Dendritic cell treated with granulocyte-macrophage colony-stimulating factor and Interleukin-4, amounts not matched to agents 40 ng/mL and 50 ng/mL, for 4 days (primary cell): ENCODE data around the gene FNDC11.

Experiments
- H3K27ac Mint-ChIP-seq: one replicate; pipeline ENCODE4 v1.8.0; 2022; ENCODE audit warnings: mild to moderate bottlenecking, mixed read lengths
- H3K27me3 Mint-ChIP-seq: one replicate; pipeline ENCODE4 v1.8.0; 2022; ENCODE audit warnings: mild to moderate bottlenecking, mixed read lengths
- H3K36me3 Mint-ChIP-seq: one replicate; pipeline ENCODE4 v1.8.0; 2022; ENCODE audit warnings: low read depth, mixed read lengths
- H3K4me1 Mint-ChIP-seq: one replicate; pipeline ENCODE4 v1.8.0; 2022; ENCODE audit warnings: low read depth, mixed read lengths
- H3K4me3 Mint-ChIP-seq: one replicate; pipeline ENCODE4 v1.8.0; 2022; ENCODE audit warnings: mild to moderate bottlenecking, moderate library complexity, mixed read lengths
- H3K9me3 Mint-ChIP-seq: one replicate; pipeline ENCODE4 v1.8.0; 2022; ENCODE audit warnings: mixed read lengths
- intact Hi-C: fragments of 100-400 bp; cut with micrococcal nuclease; formaldehyde crosslinking; loops from one replicate; pipeline ENCODE4 v1.15.0; 2022

The FNDC11 gene

GRCh38 chr20:63547725-63548480 lies 6.1 kb upstream of the FNDC11 start, which contains the start of gene SRMS:
Gene SRMS, minus strand, starts transcription at chr20:63547749. Its CDS starts 286 bp downstream, at chr20:63547463.
- H3K36me3 Mint-ChIP-seq = no peaks in the 10 kb centered on the region
- no peak within 1 kb of the TSS for H3K4me3 Mint-ChIP-seq
- peaks cover 12% of the 10 kb centered on the region for H3K4me1 Mint-ChIP-seq
- intact Hi-C loops = no loop called here
- no peaks in the 10 kb centered on the region for H3K9me3 Mint-ChIP-seq
- no peak within 1 kb of the TSS for H3K27ac Mint-ChIP-seq
- H3K27me3 Mint-ChIP-seq = peaks cover 88% of the 10 kb centered on the region

DNA sequence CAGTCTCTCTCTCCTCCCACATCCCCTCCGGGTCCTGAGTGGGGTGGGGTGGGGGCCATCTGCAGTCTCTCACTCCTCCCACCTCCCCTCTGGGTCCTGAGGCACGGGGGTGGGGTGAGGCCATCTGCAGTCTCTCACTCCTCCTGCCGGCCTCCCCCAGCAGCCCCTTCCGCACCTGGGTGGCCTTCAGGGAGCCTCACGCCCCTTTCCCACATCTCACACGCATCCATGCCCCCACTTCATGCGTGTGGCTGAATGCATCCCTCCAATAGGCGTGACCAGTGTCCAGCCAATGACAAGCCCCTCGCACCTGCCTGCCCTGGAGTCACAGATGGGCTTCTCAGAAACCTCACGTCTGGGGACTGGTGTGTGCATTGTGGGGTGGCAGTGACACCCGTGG lies 5.4 kb upstream of the FNDC11 start:
- Mint-ChIP-seq H3K27ac (no peak overlapping the region), H3K36me3 (no peaks in the 10 kb centered on the region), H3K4me3 (no peak overlapping the region), H3K27me3 (peaks cover 90% of the 10 kb centered on the region), H3K9me3 (no peaks in the 10 kb centered on the region), H3K4me1 (peaks cover 17% of the 10 kb centered on the region)
- intact Hi-C loops = no loop called here

DNA sequence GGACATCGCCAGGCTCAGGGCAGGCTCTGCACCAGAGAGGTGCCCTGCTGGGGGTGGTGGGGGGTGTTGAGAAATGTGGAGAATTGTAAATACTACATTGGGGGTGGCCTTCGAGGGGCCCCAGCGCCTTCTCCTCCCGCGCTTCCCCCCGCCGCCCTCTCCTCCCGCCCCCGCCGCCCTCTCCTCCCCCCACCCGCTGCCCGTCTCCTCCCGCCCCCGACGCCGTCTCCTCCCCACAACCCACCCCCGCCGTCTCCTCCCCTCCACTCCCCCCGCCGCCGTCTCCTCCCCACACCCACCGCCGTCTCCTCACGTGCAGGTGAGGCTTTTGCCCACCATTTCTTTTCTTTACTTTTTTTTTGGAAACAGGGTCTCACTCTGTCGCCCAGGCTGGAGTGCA lies 4.9 kb upstream of the FNDC11 start:
- intact Hi-C loops = no loop called here
- no peaks in the 10 kb centered on the region for H3K36me3 Mint-ChIP-seq
- H3K4me3 Mint-ChIP-seq = no peak overlapping the region
- no peaks in the 10 kb centered on the region for H3K9me3 Mint-ChIP-seq
- H3K27ac Mint-ChIP-seq = no peak overlapping the region
- H3K27me3 Mint-ChIP-seq = peaks cover 90% of the 10 kb centered on the region
- H3K4me1 Mint-ChIP-seq = peaks cover 17% of the 10 kb centered on the region

DNA sequence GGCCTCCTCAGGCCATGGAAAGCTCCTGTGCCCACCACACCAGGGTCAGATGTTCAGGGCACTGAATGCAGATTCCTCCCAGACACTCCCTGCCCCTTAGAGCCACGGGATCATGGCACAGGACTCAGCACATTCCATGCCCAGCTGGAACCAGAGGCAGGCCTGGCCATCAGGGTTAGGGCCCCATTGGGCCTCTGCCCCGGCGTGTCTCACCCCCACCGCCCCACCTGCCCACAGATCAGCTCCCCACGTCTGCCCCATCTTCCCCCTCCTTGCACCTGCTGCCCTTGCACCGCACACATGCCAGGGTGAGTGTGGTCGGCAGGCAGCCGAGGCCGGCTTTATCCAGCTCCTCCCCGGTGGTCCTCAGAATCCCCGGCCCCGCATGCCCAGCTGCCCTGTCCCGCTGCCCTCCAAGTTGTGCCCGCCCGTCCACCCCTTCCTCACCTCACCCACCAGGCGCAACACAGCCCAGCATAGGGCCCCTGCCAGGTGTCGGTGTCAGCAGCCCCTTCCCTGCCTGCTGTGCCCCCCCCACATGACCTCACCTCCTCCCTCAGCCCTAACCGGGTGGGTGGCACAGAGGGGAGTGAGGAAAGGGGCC lies 4.2 kb upstream of the FNDC11 start:
- Mint-ChIP-seq H3K4me1 (peaks cover 17% of the 10 kb centered on the region), H3K4me3 (no peak overlapping the region), H3K9me3 (no peaks in the 10 kb centered on the region), H3K27me3 (peaks cover 92% of the 10 kb centered on the region), H3K27ac (peak overlapping the region; percentile 16), H3K36me3 (no peaks in the 10 kb centered on the region)
- intact Hi-C loops = no loop called here

DNA sequence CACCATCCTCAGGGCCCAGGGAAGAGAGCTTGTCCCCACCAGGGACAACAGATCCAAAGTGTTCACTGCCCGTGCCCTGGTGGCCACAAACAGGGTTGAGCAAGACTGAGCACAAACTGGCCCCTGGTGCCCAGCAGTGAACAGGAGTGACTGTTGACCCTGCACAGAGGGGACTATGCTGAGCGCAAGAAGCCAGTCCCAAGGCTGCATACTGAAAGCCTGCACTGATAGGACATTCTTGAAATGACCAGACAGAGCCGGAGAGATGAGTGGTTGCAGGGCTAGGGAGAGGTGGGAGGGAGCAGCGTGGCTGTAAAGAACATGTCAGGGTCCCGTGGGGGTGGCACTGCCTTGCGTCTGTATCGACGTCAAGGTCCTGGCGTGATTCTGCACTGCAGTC lies 2.9 kb upstream of the FNDC11 start:
- Mint-ChIP-seq H3K36me3 (no peaks in the 10 kb centered on the region), H3K9me3 (no peaks in the 10 kb centered on the region), H3K4me3 (no peak overlapping the region), H3K27ac (no peak overlapping the region), H3K4me1 (peaks cover 11% of the 10 kb centered on the region), H3K27me3 (peaks cover 93% of the 10 kb centered on the region)
- intact Hi-C loops = no loop called here

DNA sequence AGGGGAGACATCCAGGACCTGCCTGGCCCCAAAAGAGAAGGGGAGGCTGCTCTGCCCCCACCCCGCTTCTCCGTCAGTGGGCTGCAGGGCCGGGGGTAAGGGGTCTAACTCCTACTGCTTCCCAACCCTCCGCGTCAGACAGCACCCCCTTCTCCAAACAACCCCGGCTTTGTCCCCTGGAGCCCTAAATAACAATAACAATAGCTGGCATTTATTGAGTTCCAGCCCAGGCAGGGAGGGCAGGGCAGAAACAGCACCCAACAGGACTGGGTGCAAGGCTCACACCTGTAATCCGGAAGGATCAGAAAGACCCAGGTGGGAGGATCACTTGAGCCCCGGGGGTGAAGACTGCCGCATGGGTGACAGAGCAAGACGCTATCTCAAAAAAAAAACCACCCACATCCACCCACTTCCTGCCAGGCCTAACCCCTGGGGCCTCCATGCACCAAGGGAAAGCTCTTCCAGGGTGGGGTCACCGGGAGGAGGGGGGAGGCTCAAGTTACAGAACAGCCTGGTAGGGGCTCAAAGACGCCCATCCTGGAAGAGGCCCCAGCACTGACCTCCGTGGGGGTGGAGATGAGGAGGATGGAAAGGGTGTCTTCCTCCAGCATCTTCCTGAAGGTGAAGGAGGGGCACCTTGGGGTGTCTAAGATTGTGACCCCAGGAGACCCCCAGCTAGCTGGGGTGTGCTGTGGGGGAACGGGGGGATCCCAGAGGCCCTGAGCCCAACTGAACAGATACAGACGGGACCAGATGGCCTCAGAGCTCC lies 1.3 kb upstream of the FNDC11 start:
- Mint-ChIP-seq H3K9me3 (no peaks in the 10 kb centered on the region), H3K27ac (no peak overlapping the region), H3K27me3 (peaks cover 93% of the 10 kb centered on the region), H3K36me3 (peaks cover 6% of the 10 kb centered on the region), H3K4me1 (peaks cover 11% of the 10 kb centered on the region), H3K4me3 (peak overlapping the region; percentile 75)
- intact Hi-C loops = no loop called here

- H3K4me3 Mint-ChIP-seq = peak overlapping the region; percentile 75
Observed at GRCh38 chr20:63553251-63553932, 567 bp upstream of the FNDC11 start.

GRCh38 chr20:63554361-63555278 lies 661 bp downstream of the FNDC11 start:
- peak overlapping the region; percentile 50 for H3K4me3 Mint-ChIP-seq
- no peaks in the 10 kb centered on the region for H3K9me3 Mint-ChIP-seq
- intact Hi-C loops = no loop called here
- peaks cover 19% of the 10 kb centered on the region for H3K36me3 Mint-ChIP-seq
- H3K27ac Mint-ChIP-seq = peak overlapping the region; percentile 61
- H3K27me3 Mint-ChIP-seq = peaks cover 86% of the 10 kb centered on the region
- H3K4me1 Mint-ChIP-seq = peaks cover 16% of the 10 kb centered on the region

More at GRCh38 chr20:63553251-63553932, 567 bp upstream of the FNDC11 start:
- Mint-ChIP-seq H3K36me3 (peaks cover 7% of the 10 kb centered on the region), H3K27me3 (peaks cover 89% of the 10 kb centered on the region), H3K27ac (peak overlapping the region; percentile 61), H3K9me3 (no peaks in the 10 kb centered on the region), H3K4me1 (peaks cover 11% of the 10 kb centered on the region)
- intact Hi-C loops = no loop called here

DNA sequence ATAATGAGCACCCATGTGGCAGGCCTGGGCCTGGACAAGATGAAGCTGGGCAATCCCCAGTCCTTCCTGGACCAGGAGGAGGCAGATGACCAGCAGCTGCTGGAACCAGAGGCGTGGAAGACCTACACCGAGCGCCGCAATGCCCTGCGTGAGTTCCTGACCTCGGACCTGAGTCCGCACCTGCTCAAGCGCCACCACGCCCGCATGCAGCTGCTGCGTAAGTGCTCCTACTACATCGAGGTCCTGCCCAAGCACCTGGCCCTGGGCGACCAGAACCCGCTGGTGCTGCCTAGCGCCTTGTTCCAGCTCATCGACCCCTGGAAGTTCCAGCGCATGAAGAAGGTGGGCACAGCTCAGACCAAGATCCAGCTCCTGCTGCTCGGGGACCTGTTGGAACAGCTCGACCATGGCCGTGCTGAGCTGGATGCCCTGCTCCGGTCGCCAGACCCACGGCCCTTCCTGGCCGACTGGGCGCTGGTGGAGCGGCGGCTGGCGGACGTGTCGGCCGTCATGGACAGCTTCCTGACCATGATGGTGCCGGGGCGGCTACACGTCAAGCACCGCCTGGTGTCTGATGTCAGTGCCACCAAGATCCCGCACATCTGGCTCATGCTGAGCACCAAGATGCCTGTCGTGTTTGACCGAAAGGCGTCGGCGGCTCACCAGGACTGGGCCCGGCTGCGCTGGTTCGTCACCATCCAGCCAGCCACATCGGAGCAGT lies 1.9 kb downstream of the FNDC11 start:
- Mint-ChIP-seq H3K36me3 (peaks cover 31% of the 10 kb centered on the region), H3K27me3 (peaks cover 79% of the 10 kb centered on the region), H3K4me1 (peaks cover 16% of the 10 kb centered on the region), H3K9me3 (no peaks in the 10 kb centered on the region), H3K27ac (no peak overlapping the region), H3K4me3 (no peak overlapping the region)
- intact Hi-C loops = no loop called here

DNA sequence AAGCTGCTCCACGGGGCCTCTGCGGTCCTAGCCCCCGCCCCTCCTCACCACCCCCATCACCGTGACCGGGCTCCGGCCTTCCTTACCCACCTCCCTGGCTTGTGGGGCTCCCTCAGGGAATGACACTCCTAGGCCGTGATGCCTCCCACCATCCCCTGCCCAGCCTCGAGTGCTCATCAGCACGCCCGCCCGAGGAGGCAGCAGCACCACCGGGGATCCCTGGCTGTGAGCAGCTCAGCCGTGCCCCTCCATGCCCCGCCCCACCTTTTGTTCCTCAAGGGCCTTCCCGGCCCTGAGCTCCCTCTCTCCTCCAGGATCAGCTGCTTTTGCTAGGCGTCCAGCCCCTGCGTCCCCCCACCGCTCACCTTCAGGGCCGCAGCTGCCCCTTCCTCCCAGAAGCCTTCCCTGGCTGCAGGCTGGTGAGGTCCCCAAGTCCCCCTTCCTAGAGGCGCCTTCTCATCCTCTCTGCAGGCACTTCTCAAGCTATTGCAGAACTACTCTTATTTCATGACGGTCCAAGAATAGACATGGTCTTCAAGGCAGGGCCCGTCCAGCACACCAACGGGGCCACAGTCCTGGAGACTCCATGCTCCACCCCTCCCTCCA lies 3.0 kb downstream of the FNDC11 start:
- Mint-ChIP-seq H3K4me3 (no peak overlapping the region), H3K27me3 (peaks cover 80% of the 10 kb centered on the region), H3K4me1 (peaks cover 16% of the 10 kb centered on the region), H3K36me3 (peaks cover 43% of the 10 kb centered on the region), H3K27ac (no peak overlapping the region), H3K9me3 (no peaks in the 10 kb centered on the region)
- intact Hi-C loops = no loop called here

- peaks cover 14% of the 10 kb centered on the region for H3K4me1 Mint-ChIP-seq
- H3K4me3 Mint-ChIP-seq = no peak overlapping the region
- H3K27ac Mint-ChIP-seq = no peak overlapping the region
- intact Hi-C loops = no loop called here
- peaks cover 48% of the 10 kb centered on the region for H3K36me3 Mint-ChIP-seq
- no peaks in the 10 kb centered on the region for H3K9me3 Mint-ChIP-seq
- H3K27me3 Mint-ChIP-seq = peaks cover 80% of the 10 kb centered on the region
Observed at GRCh38 chr20:63557481-63557891, 3.5 kb downstream of the FNDC11 start.

DNA sequence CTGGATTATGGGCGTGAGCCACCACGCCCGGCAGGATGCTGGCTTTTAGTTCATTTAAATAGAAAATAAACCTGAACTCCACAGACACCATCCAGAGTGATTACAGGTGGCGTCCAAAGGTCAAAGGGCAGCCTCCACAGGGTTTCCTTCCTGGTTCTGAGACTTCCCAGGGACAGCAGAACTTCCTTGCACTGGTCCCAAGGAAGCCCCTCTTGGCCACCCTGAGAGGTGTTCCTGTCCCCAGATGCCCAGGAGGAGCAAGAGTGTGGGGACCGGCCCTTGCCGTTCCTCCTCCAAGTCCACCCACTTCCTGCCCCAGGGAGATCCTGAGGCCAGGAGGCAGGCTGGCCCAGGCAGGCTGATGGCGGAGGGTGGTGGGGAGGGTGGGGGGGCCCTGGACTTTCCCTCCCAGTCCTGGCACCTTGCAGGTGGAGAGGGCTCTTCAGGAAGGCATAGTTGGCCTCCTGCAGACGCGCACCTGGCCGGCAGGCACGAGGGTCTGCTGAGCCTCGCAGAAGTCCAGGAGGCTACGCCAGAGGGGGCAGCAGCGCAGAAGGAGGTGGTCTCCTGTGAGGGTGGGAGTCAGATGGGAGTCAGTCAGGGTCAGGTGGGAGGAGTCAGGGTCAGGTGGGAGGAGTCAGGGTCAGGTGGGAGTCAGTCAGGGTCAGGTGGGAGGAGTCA lies 5.0 kb downstream of the FNDC11 start:
- Mint-ChIP-seq H3K36me3 (peaks cover 63% of the 10 kb centered on the region), H3K27me3 (peaks cover 81% of the 10 kb centered on the region), H3K27ac (no peak overlapping the region), H3K9me3 (no peaks in the 10 kb centered on the region), H3K4me3 (no peak overlapping the region), H3K4me1 (peaks cover 5% of the 10 kb centered on the region)
- intact Hi-C loops = no loop called here
